Measurements from ENCODE around the gene ABCG4.
A peak's percentile ranks its signal among the peaks of the same experiment; 100 is the strongest.

ABCG4 gene

GRCh38 chr11:119121811-119122124, 27.1 kb upstream of the ABCG4 start:
- H3K4me2 ChIP-seq (ENCODE audit: low read length): peak overlapping the region; percentile 77
- peak overlapping the region; percentile 98 for H3K4me3 ChIP-seq (ENCODE audit: low read depth, low read length, poor library complexity, severe bottlenecking)
- H3K4me1 ChIP-seq (ENCODE audit: insufficient read depth, low read length, severe bottlenecking): peaks cover 22% of the 10 kb centered on the region
- peaks cover 4% of the 10 kb centered on the region for H3K79me2 ChIP-seq (ENCODE audit: insufficient read depth, low read length)
- no peaks in the 10 kb centered on the region for H3F3A ChIP-seq (ENCODE audit: insufficient read depth, low read length)
- TF ChIP-seq EZH2 (IDR thresholded peaks at IDR 0.05; ENCODE audit: borderline replicate concordance, low read length) (no peak), CTCF (IDR thresholded peaks at IDR 0.05; ENCODE audit: low read length) (no peak)
- H3K36me3 ChIP-seq (ENCODE audit: insufficient read depth, low read length): peaks cover 11% of the 10 kb centered on the region
- H3K9ac ChIP-seq (ENCODE audit: low read length): peak overlapping the region; percentile 91
- H2AFZ ChIP-seq (ENCODE audit: low read length): no peak overlapping the region
- no peak overlapping the region for H3K27ac ChIP-seq (ENCODE audit: low read depth, low read length, poor library complexity, severe bottlenecking)
- H3K27me3 ChIP-seq (ENCODE audit: insufficient read depth, low read length): no peaks in the 10 kb centered on the region
- no peaks in the 10 kb centered on the region for H3K9me2 ChIP-seq (ENCODE audit: low read depth, low read length)
- H3K9me3 ChIP-seq (ENCODE audit: low read length): no peaks in the 10 kb centered on the region
- no peaks in the 10 kb centered on the region for H4K20me1 ChIP-seq (ENCODE audit: insufficient read depth, low read length)

- H3F3A ChIP-seq (ENCODE audit: insufficient read depth, low read length): no peaks in the 10 kb centered on the region
- no peaks in the 10 kb centered on the region for H3K9me3 ChIP-seq (ENCODE audit: low read length)
- peaks cover 9% of the 10 kb centered on the region for H3K36me3 ChIP-seq (ENCODE audit: insufficient read depth, low read length)
- H3K4me2 ChIP-seq (ENCODE audit: low read length): no peak overlapping the region
- H4K20me1 ChIP-seq (ENCODE audit: insufficient read depth, low read length): no peaks in the 10 kb centered on the region
- no peak overlapping the region for H2AFZ ChIP-seq (ENCODE audit: low read length)
- H3K9ac ChIP-seq (ENCODE audit: low read length): no peak overlapping the region
- H3K9me2 ChIP-seq (ENCODE audit: low read depth, low read length): no peaks in the 10 kb centered on the region
- H3K79me2 ChIP-seq (ENCODE audit: insufficient read depth, low read length): peaks cover 4% of the 10 kb centered on the region
- no peaks in the 10 kb centered on the region for H3K27me3 ChIP-seq (ENCODE audit: insufficient read depth, low read length)
- H3K4me3 ChIP-seq (ENCODE audit: low read depth, low read length, poor library complexity, severe bottlenecking): no peak overlapping the region
- H3K4me1 ChIP-seq (ENCODE audit: insufficient read depth, low read length, severe bottlenecking): peaks cover 16% of the 10 kb centered on the region
- no peak for TF ChIP-seq CTCF (IDR thresholded peaks at IDR 0.05; ENCODE audit: low read length)
- no peak for TF ChIP-seq EZH2 (IDR thresholded peaks at IDR 0.05; ENCODE audit: borderline replicate concordance, low read length)
- no peak overlapping the region for H3K27ac ChIP-seq (ENCODE audit: low read depth, low read length, poor library complexity, severe bottlenecking)
Measured at GRCh38 chr11:119125821-119126220, 23.0 kb upstream of the ABCG4 start.

GRCh38 chr11:119126675-119127268, 22.1 kb upstream of the ABCG4 start:
- H3K4me3 ChIP-seq (ENCODE audit: low read depth, low read length, poor library complexity, severe bottlenecking): no peak overlapping the region
- no peak for TF ChIP-seq CTCF (IDR thresholded peaks at IDR 0.05; ENCODE audit: low read length)
- no peak for TF ChIP-seq EZH2 (IDR thresholded peaks at IDR 0.05; ENCODE audit: borderline replicate concordance, low read length)
- peaks cover 17% of the 10 kb centered on the region for H3K36me3 ChIP-seq (ENCODE audit: insufficient read depth, low read length)
- no peaks in the 10 kb centered on the region for H4K20me1 ChIP-seq (ENCODE audit: insufficient read depth, low read length)
- H3K4me1 ChIP-seq (ENCODE audit: insufficient read depth, low read length, severe bottlenecking): peaks cover 13% of the 10 kb centered on the region
- no peak overlapping the region for H3K9ac ChIP-seq (ENCODE audit: low read length)
- no peaks in the 10 kb centered on the region for H3K27me3 ChIP-seq (ENCODE audit: insufficient read depth, low read length)
- no peaks in the 10 kb centered on the region for H3F3A ChIP-seq (ENCODE audit: insufficient read depth, low read length)
- no peaks in the 10 kb centered on the region for H3K9me3 ChIP-seq (ENCODE audit: low read length)
- no peak overlapping the region for H2AFZ ChIP-seq (ENCODE audit: low read length)
- no peaks in the 10 kb centered on the region for H3K9me2 ChIP-seq (ENCODE audit: low read depth, low read length)
- H3K27ac ChIP-seq (ENCODE audit: low read depth, low read length, poor library complexity, severe bottlenecking): peak overlapping the region; percentile 12
- no peak overlapping the region for H3K4me2 ChIP-seq (ENCODE audit: low read length)
- peaks cover 4% of the 10 kb centered on the region for H3K79me2 ChIP-seq (ENCODE audit: insufficient read depth, low read length)
